ENCODE data around the gene MCEMP1. TPM values are rescaled to one million over a fixed set of nuclear protein-coding genes. Genes with fewer than 3 reads are reported as not detected.

Gene MCEMP1
- total and polyA plus RNA-seq, 7 donors, result 0.36 to 2.8 (median 0.50) TPM; not detected in 1

DNA sequence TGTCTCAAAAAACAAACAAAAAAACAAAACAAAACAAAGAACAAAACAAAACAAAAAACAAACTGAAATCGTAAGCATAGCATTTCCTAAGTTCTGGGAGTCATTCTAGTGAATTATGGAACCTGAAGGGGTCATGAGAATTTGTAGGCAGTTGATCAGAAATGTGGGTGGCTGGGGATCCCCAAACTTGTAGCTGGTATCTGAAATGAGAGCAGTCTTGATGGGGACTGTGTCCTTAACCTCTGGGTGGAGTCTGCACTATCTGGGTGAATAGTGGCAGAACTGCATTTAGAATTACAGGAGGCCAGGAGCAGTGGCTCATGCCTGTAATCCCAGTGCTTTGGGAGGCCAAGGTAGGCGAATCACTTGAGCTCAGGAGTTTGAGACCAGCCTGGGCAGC, 48.9 kb downstream of the MCEMP1 start:
- TF ChIP-seq POLR2AphosphoS5 (IDR thresholded peaks at IDR 0.05) (no peak), CTCF (IDR thresholded peaks at IDR 0.05) (no peak)
- 51 to 64% methylated on average over 2 of the region's 2 CpGs for WGBS, 2 donors
- intact Hi-C loops (cut with DNase I), result no loop called here
- Histone ChIP-seq H3K4me1 (peaks cover 0 to 5% (median 2%) of the 10 kb centered on the region in 4 donors), H3K9me3 (no peaks in the 10 kb centered on the region), H3K36me3 (no peaks in the 10 kb centered on the region), H3K27ac (no peak overlapping the region), H3K27me3 (peaks cover 11 to 40% (median 25%) of the 10 kb centered on the region in 3 donors), H3K4me3 (no peak overlapping the region)
- no peak for DNase-seq

GRCh38 chr19:7729211-7729610, 52.3 kb downstream of the MCEMP1 start:
- Histone ChIP-seq H3K36me3 (no peaks in the 10 kb centered on the region), H3K4me3 (no peak overlapping the region), H3K27me3 (peaks cover 11 to 54% (median 41%) of the 10 kb centered on the region in 3 donors), H3K27ac (no peak overlapping the region), H3K9me3 (no peaks in the 10 kb centered on the region), H3K4me1 (peaks cover 0 to 5% (median 2%) of the 10 kb centered on the region in 4 donors)
- TF ChIP-seq EP300 (IDR thresholded peaks at IDR 0.05) (no peak), POLR2AphosphoS5 (IDR thresholded peaks at IDR 0.05) (no peak), CTCF (IDR thresholded peaks at IDR 0.05) (no peak), POLR2A (IDR thresholded peaks at IDR 0.05) (no peak)
- no peak for DNase-seq
- 12 to 17% methylated on average over 16 of the region's 16 CpGs for WGBS, 2 donors
- intact Hi-C loops (cut with DNase I), result no loop called here

Other genes starting within 250 kb of the MCEMP1 start
- 1 to 10 TPM in 3 of 4 donors, not detected in 1; 2.3 to 4.8 (median 3.6) TPM for gene PEX11G, start 188.1 kb upstream of the MCEMP1 start, total RNA-seq
- gene PEX11G, start 188.1 kb upstream of the MCEMP1 start, polyA plus RNA-seq, result 10 to 100 TPM in 1 of 3 donors, 1 to 10 TPM in 2; 5.4 to 12.3 (median 6.6) TPM
- gene ZNF358, start 161.0 kb upstream of the MCEMP1 start, total RNA-seq, result 100 to 1,000 TPM in 1 of 4 donors, 10 to 100 TPM in 3; 64.5 to 120 (median 69.6) TPM
- 10 to 100 TPM; 29.3 to 52.9 (median 31.9) TPM for gene ZNF358, start 161.0 kb upstream of the MCEMP1 start, polyA plus RNA-seq
- gene MCOLN1, start 154.5 kb upstream of the MCEMP1 start, total RNA-seq, result 10 to 100 TPM; 15.5 to 21.3 (median 17.1) TPM
- 10 to 100 TPM; 16.0 to 23.7 (median 16.8) TPM for gene MCOLN1, start 154.5 kb upstream of the MCEMP1 start, polyA plus RNA-seq
- 10 to 100 TPM; 35.2 to 77.0 (median 44.1) TPM for gene PNPLA6, start 141.4 kb upstream of the MCEMP1 start, total RNA-seq
- gene PNPLA6, start 141.4 kb upstream of the MCEMP1 start, polyA plus RNA-seq, result 10 to 100 TPM; 13.6 to 76.3 (median 15.0) TPM
- under 1 TPM in 3 of 4 donors, not detected in 1; under 0.01 to 0.28 (median 0.27) TPM for gene CAMSAP3, start 81.2 kb upstream of the MCEMP1 start, total RNA-seq
- 10 to 100 TPM; 15.6 to 37.2 (median 26.8) TPM for gene CAMSAP3, start 81.2 kb upstream of the MCEMP1 start, polyA plus RNA-seq
- gene XAB2, start 47.5 kb upstream of the MCEMP1 start, total RNA-seq, result 10 to 100 TPM; 29.5 to 38.3 (median 33.8) TPM
- 10 to 100 TPM in 2 of 3 donors, 1 to 10 TPM in 1; 9.7 to 29.9 (median 13.8) TPM for gene XAB2, start 47.5 kb upstream of the MCEMP1 start, polyA plus RNA-seq
- gene PET100, start 47.3 kb upstream of the MCEMP1 start, total RNA-seq, result 10 to 100 TPM; 10.8 to 37.1 (median 30.1) TPM
- 10 to 100 TPM; 63.3 to 70.9 (median 68.7) TPM for gene PET100, start 47.3 kb upstream of the MCEMP1 start, polyA plus RNA-seq
- not detected for gene PCP2, start 43.4 kb upstream of the MCEMP1 start, total RNA-seq
- gene PCP2, start 43.4 kb upstream of the MCEMP1 start, polyA plus RNA-seq, result 1 to 10 TPM in 1 of 3 donors, not detected in 2; 1.0 TPM
- gene STXBP2, start 40.0 kb upstream of the MCEMP1 start, total RNA-seq, result 1 to 10 TPM; 5.9 to 9.3 (median 7.6) TPM
- gene STXBP2, start 40.0 kb upstream of the MCEMP1 start, polyA plus RNA-seq, result 100 to 1,000 TPM; 117 to 163 (median 132) TPM
- gene RETN, start 8.0 kb upstream of the MCEMP1 start, total RNA-seq, result not detected
- 10 to 100 TPM in 1 of 3 donors, 1 to 10 TPM in 2; 3.6 to 38.1 (median 8.6) TPM for gene RETN, start 8.0 kb upstream of the MCEMP1 start, polyA plus RNA-seq
- gene TRAPPC5, start 3.7 kb downstream of the MCEMP1 start, total RNA-seq, result 10 to 100 TPM; 32.8 to 89.6 (median 50.5) TPM
- gene TRAPPC5, start 3.7 kb downstream of the MCEMP1 start, polyA plus RNA-seq, result 10 to 100 TPM; 55.3 to 75.5 (median 55.9) TPM
- 1 to 10 TPM in 1 of 4 donors, under 1 TPM in 3; 0.27 to 2.5 (median 0.61) TPM for gene FCER2, start 25.0 kb downstream of the MCEMP1 start, total RNA-seq
- 10 to 100 TPM in 1 of 3 donors, under 1 TPM in 1, not detected in 1; 0.46 to 14.7 TPM for gene FCER2, start 25.0 kb downstream of the MCEMP1 start, polyA plus RNA-seq
- 1 to 10 TPM; 1.4 to 3.6 (median 3.1) TPM for gene CLEC4G, start 55.0 kb downstream of the MCEMP1 start, total RNA-seq
- under 1 TPM in 2 of 3 donors, not detected in 1; 0.45 to 0.46 TPM for gene CLEC4G, start 55.0 kb downstream of the MCEMP1 start, polyA plus RNA-seq
- 1 to 10 TPM; 1.4 to 6.4 (median 5.6) TPM for gene CD209, start 70.4 kb downstream of the MCEMP1 start, total RNA-seq
- gene CD209, start 70.4 kb downstream of the MCEMP1 start, polyA plus RNA-seq, result 10 to 100 TPM in 1 of 3 donors, 1 to 10 TPM in 2; 2.9 to 12.3 (median 3.6) TPM
- gene CLEC4M, start 86.2 kb downstream of the MCEMP1 start, total RNA-seq, result 1 to 10 TPM in 1 of 4 donors, not detected in 3; 1.4 TPM
- under 1 TPM in 2 of 3 donors, not detected in 1; under 0.01 to 0.82 TPM for gene CLEC4M, start 86.2 kb downstream of the MCEMP1 start, polyA plus RNA-seq
- gene EVI5L, start 153.1 kb downstream of the MCEMP1 start, total RNA-seq, result 10 to 100 TPM in 3 of 4 donors, 1 to 10 TPM in 1; 8.4 to 18.6 (median 12.5) TPM
- gene EVI5L, start 153.1 kb downstream of the MCEMP1 start, polyA plus RNA-seq, result 10 to 100 TPM in 1 of 3 donors, 1 to 10 TPM in 2; 5.3 to 11.4 (median 6.0) TPM
- gene PRR36, start 197.3 kb downstream of the MCEMP1 start, total RNA-seq, result not detected
- under 1 TPM in 2 of 3 donors, not detected in 1; under 0.01 to 0.23 TPM for gene PRR36, start 197.3 kb downstream of the MCEMP1 start, polyA plus RNA-seq
- not detected for gene LRRC8E, start 211.4 kb downstream of the MCEMP1 start, total RNA-seq
- 1 to 10 TPM in 2 of 3 donors, under 1 TPM in 1; 0.23 to 1.2 (median 1.2) TPM for gene LRRC8E, start 211.4 kb downstream of the MCEMP1 start, polyA plus RNA-seq
- gene MAP2K7, start 226.8 kb downstream of the MCEMP1 start, total RNA-seq, result 10 to 100 TPM; 12.5 to 20.2 (median 17.4) TPM
- gene MAP2K7, start 226.8 kb downstream of the MCEMP1 start, polyA plus RNA-seq, result 10 to 100 TPM; 15.6 to 27.8 (median 15.7) TPM
- 1 to 10 TPM in 1 of 4 donors, not detected in 3; 1.8 TPM for gene TGFBR3L, start 237.7 kb downstream of the MCEMP1 start, total RNA-seq
- not detected for gene TGFBR3L, start 237.7 kb downstream of the MCEMP1 start, polyA plus RNA-seq
- 10 to 100 TPM; 20.3 to 31.2 (median 27.8) TPM for gene SNAPC2, start 243.2 kb downstream of the MCEMP1 start, total RNA-seq
- gene SNAPC2, start 243.2 kb downstream of the MCEMP1 start, polyA plus RNA-seq, result 10 to 100 TPM; 11.6 to 19.5 (median 16.8) TPM
- 10 to 100 TPM; 25.3 to 92.2 (median 38.8) TPM for gene CTXN1, start 249.0 kb downstream of the MCEMP1 start, total RNA-seq
- gene CTXN1, start 249.0 kb downstream of the MCEMP1 start, polyA plus RNA-seq, result 1 to 10 TPM in 1 of 3 donors, under 1 TPM in 2; 0.60 to 2.2 (median 0.92) TPM

Data from sigmoid colon (tissue), 7 donors.